Ishikawa (cell line): ENCODE results near the gene TAF10.

Experiments used
- EGR1 ChIP-seq: IDR thresholded peaks from 2 replicates; pipeline ENCODE4 v1.6.1; 2012
- TAF1 ChIP-seq: IDR thresholded peaks from 2 replicates; pipeline ENCODE4 v1.6.1; 2012; ENCODE audit warnings: low read depth, mild to moderate bottlenecking
- TCF12 ChIP-seq: IDR thresholded peaks from 2 replicates; pipeline ENCODE4 v1.6.1; 2012; ENCODE audit warnings: low read depth
- TEAD4 ChIP-seq: IDR thresholded peaks from 2 replicates; pipeline ENCODE4 v1.6.1; 2012

GRCh38 chr11:6574816-6575715 lies 37.0 kb downstream of the TAF10 start:
- TF ChIP-seq TCF12 (no peak), EGR1 (no peak), TEAD4 (no peak), TAF1 (no peak)
